ENCODE results near the gene PIK3C2B. TPM values are rescaled to one million over a fixed set of nuclear protein-coding genes. Genes with fewer than 3 reads are reported as not detected.

Gene PIK3C2B
- total and polyA plus RNA-seq, 4 donors, result 2.8 to 14.9 (median 5.4) TPM

DNA sequence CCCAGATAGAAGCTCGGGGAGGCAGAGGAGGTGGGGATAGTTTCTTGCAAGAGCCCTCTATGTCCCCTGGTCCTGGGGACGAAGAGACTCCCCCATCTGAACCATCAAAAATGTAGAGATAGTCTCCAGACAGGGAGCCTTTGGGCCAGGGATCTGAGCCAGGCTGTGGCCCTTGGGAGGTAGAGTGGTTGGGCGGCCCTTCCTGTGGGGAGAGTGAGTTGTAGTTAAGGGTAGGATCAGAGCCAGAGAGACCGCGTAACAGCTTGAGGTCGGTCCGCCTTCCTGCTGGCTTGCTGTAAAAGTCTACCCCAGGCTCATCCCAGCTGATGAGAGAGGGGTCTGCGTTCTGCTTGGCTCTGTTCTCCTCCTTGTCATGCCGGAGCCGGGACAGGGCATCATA lies 25.3 kb downstream of the PIK3C2B start (continued):
- TF ChIP-seq, protein P1, sequence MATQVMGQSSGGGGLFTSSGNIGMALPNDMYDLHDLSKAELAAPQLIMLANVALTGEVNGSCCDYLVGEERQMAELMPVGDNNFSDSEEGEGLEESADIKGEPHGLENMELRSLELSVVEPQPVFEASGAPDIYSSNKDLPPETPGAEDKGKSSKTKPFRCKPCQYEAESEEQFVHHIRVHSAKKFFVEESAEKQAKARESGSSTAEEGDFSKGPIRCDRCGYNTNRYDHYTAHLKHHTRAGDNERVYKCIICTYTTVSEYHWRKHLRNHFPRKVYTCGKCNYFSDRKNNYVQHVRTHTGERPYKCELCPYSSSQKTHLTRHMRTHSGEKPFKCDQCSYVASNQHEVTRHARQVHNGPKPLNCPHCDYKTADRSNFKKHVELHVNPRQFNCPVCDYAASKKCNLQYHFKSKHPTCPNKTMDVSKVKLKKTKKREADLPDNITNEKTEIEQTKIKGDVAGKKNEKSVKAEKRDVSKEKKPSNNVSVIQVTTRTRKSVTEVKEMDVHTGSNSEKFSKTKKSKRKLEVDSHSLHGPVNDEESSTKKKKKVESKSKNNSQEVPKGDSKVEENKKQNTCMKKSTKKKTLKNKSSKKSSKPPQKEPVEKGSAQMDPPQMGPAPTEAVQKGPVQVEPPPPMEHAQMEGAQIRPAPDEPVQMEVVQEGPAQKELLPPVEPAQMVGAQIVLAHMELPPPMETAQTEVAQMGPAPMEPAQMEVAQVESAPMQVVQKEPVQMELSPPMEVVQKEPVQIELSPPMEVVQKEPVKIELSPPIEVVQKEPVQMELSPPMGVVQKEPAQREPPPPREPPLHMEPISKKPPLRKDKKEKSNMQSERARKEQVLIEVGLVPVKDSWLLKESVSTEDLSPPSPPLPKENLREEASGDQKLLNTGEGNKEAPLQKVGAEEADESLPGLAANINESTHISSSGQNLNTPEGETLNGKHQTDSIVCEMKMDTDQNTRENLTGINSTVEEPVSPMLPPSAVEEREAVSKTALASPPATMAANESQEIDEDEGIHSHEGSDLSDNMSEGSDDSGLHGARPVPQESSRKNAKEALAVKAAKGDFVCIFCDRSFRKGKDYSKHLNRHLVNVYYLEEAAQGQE (IDR thresholded peaks at IDR 0.05), result no peak
- TF ChIP-seq HNF4A (conservative IDR thresholded peaks at IDR 0.05) (no peak), MAX (IDR thresholded peaks at IDR 0.05) (no peak), HNF4G (IDR thresholded peaks at IDR 0.05) (no peak), SP1 (IDR thresholded peaks at IDR 0.05) (no peak), TAF1 (conservative IDR thresholded peaks at IDR 0.05) (no peak)

- Histone ChIP-seq H3K4me1 (ENCODE audit: control insufficient read depth in 4 of 4, insufficient read depth in 4 of 4, low read length in 3 of 4) (peaks cover 0 to 5% (median 2%) of the 10 kb centered on the region in 4 donors), H3K36me3 (ENCODE audit: control insufficient read depth in 4 of 4, insufficient read depth in 3 of 4, low read depth in 1 of 4, low read length in 3 of 4) (peaks cover 0 to 6% (median 1%) of the 10 kb centered on the region in 4 donors), H3K4me3 (ENCODE audit: low read depth in 1 of 3, low read length in 3 of 3) (no peak overlapping the region), H3K9me3 (ENCODE audit: control insufficient read depth in 4 of 4, low read length in 3 of 4) (no peaks in the 10 kb centered on the region), H3K27ac (ENCODE audit: low read depth in 1 of 2, low read length in 2 of 2) (no peak overlapping the region), H3K27me3 (ENCODE audit: control insufficient read depth in 4 of 4, insufficient read depth in 4 of 4, low read length in 3 of 4) (no peaks in the 10 kb centered on the region), H3K9ac (ENCODE audit: low read depth in 1 of 2, low read length in 2 of 2) (no peak overlapping the region)
- no peak for DNase-seq (ENCODE audit: low spot score)
- 91% methylated on average over 18 of the region's 18 CpGs for WGBS
- TF ChIP-seq, protein P2, sequence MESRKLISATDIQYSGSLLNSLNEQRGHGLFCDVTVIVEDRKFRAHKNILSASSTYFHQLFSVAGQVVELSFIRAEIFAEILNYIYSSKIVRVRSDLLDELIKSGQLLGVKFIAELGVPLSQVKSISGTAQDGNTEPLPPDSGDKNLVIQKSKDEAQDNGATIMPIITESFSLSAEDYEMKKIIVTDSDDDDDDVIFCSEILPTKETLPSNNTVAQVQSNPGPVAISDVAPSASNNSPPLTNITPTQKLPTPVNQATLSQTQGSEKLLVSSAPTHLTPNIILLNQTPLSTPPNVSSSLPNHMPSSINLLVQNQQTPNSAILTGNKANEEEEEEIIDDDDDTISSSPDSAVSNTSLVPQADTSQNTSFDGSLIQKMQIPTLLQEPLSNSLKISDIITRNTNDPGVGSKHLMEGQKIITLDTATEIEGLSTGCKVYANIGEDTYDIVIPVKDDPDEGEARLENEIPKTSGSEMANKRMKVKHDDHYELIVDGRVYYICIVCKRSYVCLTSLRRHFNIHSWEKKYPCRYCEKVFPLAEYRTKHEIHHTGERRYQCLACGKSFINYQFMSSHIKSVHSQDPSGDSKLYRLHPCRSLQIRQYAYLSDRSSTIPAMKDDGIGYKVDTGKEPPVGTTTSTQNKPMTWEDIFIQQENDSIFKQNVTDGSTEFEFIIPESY (IDR thresholded peaks at IDR 0.05), result no peak
- no peak for TF ChIP-seq TAF1 (conservative IDR thresholded peaks at IDR 0.05)
- TF ChIP-seq RAD21 (IDR thresholded peaks at IDR 0.05), result no peak
- TF ChIP-seq, protein P3, sequence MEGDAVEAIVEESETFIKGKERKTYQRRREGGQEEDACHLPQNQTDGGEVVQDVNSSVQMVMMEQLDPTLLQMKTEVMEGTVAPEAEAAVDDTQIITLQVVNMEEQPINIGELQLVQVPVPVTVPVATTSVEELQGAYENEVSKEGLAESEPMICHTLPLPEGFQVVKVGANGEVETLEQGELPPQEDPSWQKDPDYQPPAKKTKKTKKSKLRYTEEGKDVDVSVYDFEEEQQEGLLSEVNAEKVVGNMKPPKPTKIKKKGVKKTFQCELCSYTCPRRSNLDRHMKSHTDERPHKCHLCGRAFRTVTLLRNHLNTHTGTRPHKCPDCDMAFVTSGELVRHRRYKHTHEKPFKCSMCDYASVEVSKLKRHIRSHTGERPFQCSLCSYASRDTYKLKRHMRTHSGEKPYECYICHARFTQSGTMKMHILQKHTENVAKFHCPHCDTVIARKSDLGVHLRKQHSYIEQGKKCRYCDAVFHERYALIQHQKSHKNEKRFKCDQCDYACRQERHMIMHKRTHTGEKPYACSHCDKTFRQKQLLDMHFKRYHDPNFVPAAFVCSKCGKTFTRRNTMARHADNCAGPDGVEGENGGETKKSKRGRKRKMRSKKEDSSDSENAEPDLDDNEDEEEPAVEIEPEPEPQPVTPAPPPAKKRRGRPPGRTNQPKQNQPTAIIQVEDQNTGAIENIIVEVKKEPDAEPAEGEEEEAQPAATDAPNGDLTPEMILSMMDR (IDR thresholded peaks at IDR 0.05; ENCODE audit: low read depth, low read length, missing input control), result no peak
- no peak for TF ChIP-seq YY1 (IDR thresholded peaks at IDR 0.05)
- TF ChIP-seq, protein P1 (IDR thresholded peaks at IDR 0.05), result no peak
- no peak for TF ChIP-seq ATF3 (IDR thresholded peaks at IDR 0.05)
- TF ChIP-seq NR2F2 (IDR thresholded peaks at IDR 0.05), result no peak
- no peak for TF ChIP-seq HNF4A (conservative IDR thresholded peaks at IDR 0.05)
- no peak for TF ChIP-seq FOXA1 (IDR thresholded peaks at IDR 0.05)
- TF ChIP-seq RXRA (IDR thresholded peaks at IDR 0.05), result no peak
- no peak for TF ChIP-seq HNF4G (IDR thresholded peaks at IDR 0.05)
- TF ChIP-seq MAX (IDR thresholded peaks at IDR 0.05), result no peak
- TF ChIP-seq GABPA (IDR thresholded peaks at IDR 0.05 in 1 of 2, conservative IDR thresholded peaks at IDR 0.05 in 1 of 2), result no peak
Measured at GRCh38 chr1:204468766-204469302, 25.8 kb downstream of the PIK3C2B start.
